Activated naive CD8-positive, alpha-beta T cell treated with anti-CD3 and anti-CD28 coated beads, Interleukin-2, amount 50 U/mL, for 16 hours (primary cell): ENCODE results near the gene FXYD6.

Source experiments
- DNase-seq: peaks from one replicate; pipeline ENCODE4 v3.0.0-alpha.2; 2020; ENCODE audit warnings: low read depth, low spot score

Gene FXYD6

DNA sequence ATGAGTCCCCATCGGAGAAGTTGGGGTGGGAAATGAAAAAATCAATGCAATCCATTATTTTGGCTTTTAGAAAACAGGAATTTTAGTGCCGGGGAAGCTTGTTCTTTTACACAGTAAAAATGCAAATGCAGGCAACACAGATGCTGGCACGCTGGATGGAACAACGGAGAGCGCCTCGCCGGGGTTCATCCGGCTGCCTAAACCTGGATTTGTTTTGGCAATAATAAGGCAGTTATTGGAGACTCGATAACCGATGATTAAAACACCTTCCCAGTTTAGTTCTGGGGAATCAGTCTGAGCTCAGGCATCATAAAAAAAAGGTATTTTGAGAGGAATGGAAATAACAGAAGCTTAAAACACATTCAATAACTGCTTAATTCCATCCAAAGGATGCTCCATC lies 82.3 kb downstream of the FXYD6 start:
- DNase-seq = no peak

DNA sequence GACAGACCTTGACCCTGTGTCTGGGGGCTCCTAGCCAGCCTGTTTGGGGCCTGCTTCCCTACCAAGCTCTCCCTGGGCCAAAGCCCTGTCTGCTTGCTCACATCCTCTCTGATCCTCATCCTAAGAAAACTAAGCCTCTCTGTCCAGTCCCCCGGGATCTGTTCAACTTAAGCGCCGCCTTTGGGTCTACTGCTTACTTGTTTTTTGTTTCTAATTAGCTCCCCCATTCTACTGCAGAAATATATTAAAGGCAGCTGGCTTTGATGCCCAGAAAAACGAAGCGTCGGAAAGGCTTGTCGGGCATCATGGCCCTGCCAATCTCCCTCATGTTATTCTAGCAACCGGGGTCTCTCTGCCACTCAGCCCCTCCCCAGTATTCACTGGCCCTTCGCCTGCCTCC lies 82.9 kb downstream of the FXYD6 start:
- no peak for DNase-seq

DNA sequence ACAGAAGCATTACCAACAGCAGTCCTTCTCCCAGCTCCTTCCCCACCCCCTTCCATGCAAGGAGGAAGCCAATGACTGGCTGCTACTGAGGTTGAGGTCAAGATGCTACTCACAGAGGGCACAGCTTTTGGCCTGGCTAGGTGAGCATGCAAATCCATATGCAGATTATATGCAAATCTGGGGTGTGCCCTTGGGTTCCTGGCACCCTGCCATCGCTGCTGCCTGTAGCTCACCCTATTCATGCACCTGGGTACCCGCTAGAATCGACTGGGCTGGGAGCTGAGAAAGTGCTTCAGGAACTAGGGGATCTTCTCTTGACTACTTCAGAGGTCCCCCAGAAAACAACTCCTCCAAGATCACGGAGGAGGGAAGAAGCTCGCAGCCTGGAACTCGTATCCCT lies 83.5 kb downstream of the FXYD6 start:
- no peak for DNase-seq

DNA sequence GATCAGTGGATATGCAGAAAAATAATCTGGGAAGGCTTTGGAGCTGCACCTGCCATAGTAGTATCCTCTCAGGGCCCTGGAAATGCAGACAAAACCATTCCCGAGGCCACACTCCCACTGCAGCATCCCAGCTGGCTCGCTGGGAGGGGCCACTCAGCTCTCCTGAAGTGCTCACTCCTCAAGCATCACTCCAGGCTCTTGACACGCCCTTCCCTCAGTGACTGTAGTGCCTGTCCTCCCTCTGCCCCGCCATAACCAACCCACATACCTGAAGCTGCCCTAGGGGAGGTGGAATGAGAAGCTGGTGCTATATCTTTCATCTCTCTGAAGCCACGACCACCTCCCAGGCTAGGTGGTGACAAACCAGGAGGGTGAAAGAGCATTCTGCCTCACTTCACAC lies 84.2 kb downstream of the FXYD6 start:
- no peak for DNase-seq

DNA sequence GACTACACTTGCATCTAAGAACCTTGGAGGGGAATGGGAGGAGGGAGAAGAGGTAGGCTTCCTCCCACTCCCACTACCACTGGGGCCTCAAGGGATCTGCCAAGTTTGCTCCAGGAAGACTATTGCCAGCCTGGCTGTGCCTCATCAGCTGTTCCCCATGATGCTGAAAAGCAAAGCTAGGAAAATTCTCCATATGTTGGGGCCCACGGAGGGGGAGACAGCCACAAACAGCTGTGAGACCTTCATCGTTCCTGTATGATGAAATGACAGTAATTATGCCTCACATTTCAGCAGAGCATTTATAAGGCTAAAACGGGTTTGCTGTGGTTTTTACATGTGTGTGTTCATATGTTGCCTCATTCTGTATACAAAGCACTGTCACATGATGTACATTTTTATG lies 86.2 kb downstream of the FXYD6 start:
- no peak for DNase-seq

DNA sequence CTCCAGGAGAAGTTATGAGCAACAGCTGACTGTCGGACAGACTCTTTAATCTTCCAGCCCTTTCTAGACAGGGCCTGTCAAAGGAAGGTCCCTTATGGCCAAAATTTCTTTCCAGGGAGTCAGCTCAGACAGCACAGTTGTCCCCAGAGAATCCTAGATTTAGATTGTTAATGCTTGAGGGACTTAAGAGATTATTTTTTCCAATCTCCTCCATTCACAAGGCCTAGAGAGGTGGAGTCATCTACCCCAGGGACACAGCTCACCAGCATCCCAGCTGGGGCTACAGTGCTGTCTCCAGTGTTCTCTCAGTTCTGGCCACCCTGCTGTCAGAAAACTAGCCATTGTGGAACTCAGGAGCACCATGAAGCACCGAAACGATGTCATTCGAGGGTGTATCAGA lies 87.2 kb downstream of the FXYD6 start:
- no peak for DNase-seq
